GM12892 (cell line): ENCODE data around the gene MARCHF10.

Experiments
- POLR2A ChIP-seq: IDR thresholded peaks from 2 replicates; pipeline ENCODE4 v1.6.1; 2011; ENCODE audit warnings: low read depth, low read length, control low read depth
- POLR2AphosphoS5 ChIP-seq: IDR thresholded peaks from 2 replicates; pipeline ENCODE4 v1.6.1; 2011; ENCODE audit warnings: low read depth, low read length, control low read depth
- TAF1 ChIP-seq: IDR thresholded peaks from 2 replicates; pipeline ENCODE4 v1.6.1; 2011; ENCODE audit warnings: low read depth, mild to moderate bottlenecking, control low read depth, low read length, borderline replicate concordance

GRCh38 chr17:62688398-62689160 lies 119.5 kb downstream of the MARCHF10 start:
- TF ChIP-seq POLR2A, result no peak
- TF ChIP-seq POLR2AphosphoS5, result no peak
- no peak for TF ChIP-seq TAF1
